Transverse colon (tissue), 3 donors: Measurements from ENCODE around the gene MEMO1.

Source experiments
- POLR2A ChIP-seq: fragments of 450-650 bp; IDR thresholded peaks from one replicate; pipeline ENCODE4 v1.6.1; 2016; ENCODE audit warnings: antibody characterized with exemption, mild to moderate bottlenecking, moderate library complexity
- TF ChIP-seq, protein P1 (sequence below), 5 experiments: fragments of 200-600 bp in 3 of 5; fragments of 450-650 bp in 2 of 5; sonication (generic) in 3 of 5; IDR thresholded peaks; 1 replicate in 2 of 5; 2 replicates in 3 of 5; pipeline ENCODE4 v1.5.1; 2016 to 2017; ENCODE audit warnings: antibody characterized with exemption in 5 of 5, inconsistent platforms in 3 of 5, mild to moderate bottlenecking in 2 of 5, moderate library complexity in 1 of 5

DNA sequence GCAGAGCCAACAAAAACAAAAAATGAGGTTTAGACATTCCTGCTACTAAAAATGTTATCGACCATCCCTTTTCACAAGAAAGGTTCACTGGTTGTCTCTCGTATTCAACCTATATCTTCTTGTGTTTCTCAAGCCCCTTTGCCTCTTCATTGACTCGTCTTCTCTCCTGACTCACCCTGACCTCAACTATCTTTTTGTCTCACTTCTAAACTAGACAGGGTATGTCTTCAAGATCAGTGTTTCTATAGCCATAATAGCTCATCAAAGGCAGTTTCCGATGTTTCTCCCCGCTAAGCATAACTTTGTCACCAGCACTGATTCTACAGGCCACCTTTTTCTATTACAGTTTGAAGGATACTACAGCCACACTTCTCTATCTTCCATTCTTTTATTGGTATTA is 178.4 kb downstream of the MEMO1 start:
- TF ChIP-seq, protein P1, sequence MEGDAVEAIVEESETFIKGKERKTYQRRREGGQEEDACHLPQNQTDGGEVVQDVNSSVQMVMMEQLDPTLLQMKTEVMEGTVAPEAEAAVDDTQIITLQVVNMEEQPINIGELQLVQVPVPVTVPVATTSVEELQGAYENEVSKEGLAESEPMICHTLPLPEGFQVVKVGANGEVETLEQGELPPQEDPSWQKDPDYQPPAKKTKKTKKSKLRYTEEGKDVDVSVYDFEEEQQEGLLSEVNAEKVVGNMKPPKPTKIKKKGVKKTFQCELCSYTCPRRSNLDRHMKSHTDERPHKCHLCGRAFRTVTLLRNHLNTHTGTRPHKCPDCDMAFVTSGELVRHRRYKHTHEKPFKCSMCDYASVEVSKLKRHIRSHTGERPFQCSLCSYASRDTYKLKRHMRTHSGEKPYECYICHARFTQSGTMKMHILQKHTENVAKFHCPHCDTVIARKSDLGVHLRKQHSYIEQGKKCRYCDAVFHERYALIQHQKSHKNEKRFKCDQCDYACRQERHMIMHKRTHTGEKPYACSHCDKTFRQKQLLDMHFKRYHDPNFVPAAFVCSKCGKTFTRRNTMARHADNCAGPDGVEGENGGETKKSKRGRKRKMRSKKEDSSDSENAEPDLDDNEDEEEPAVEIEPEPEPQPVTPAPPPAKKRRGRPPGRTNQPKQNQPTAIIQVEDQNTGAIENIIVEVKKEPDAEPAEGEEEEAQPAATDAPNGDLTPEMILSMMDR (IDR thresholded peaks at IDR 0.05): no peak
- TF ChIP-seq POLR2A: no peak
